Tongue (tissue), 3 donors: ENCODE data around the gene XPOT. TPM values are rescaled to one million over a fixed set of nuclear protein-coding genes. Genes with fewer than 3 reads are reported as not detected.
A peak's percentile ranks its signal among the peaks of the same experiment; 100 is the strongest.

Experiments used
- DNase-seq: peaks from one replicate; pipeline ENCODE4 v3.0.0-alpha.2; 2015
- small RNA-seq: library from RNA; depleted of rRNA; stranded (forward); fragments of <200 nt; gene quantifications from one replicate; pipeline ENCODE3, GENCODE V24; 2014; ENCODE audit warnings: low replicate concordance
- total RNA-seq: library from RNA; depleted of rRNA; stranded (reverse); fragments of >200 nt; gene quantifications from one replicate; pipeline ENCODE4 v1.2.3, GENCODE V29; 2014

Gene XPOT
- total RNA-seq, 1 donor from 2014 or later = 37.0 TPM

DNA sequence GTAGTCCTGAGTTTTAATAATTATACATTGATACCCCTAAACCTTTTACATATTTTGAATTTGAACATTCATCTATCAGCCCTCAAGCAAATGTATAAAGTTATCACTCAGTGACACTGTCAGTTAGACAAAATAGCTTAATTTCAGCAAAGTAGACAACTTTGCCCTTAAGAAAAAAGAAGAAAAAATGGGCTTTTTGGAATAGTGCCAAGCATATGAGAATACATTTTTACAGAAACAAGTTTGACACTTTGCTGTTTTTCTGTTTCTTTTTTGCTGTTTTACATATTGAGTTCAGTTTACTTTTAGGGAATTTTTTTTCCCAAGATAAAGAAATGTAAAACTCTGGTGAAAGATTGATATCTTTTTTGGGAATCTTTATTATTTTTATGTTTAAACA, 62.0 kb downstream of the XPOT start:
- no peak for DNase-seq

DNA sequence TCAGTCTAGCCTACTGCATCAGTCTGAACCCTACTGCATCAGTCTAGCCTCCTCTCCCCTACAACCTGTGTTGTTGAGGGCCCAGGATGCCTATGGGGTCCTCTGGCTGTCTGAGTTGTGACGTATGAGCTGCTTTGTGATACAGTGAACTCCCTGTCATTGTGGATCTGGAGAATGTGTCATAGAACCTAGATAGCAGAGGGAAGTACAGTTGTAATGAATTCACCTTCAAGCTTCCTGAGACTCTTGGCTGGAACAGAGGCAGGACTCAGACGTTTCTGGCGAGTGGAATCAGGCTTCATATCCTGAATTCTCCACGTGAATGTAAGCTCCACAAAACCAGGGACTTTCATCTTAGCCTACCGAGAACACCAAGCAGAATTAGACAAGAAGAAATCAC, 64.8 kb downstream of the XPOT start:
- no peak for DNase-seq

DNA sequence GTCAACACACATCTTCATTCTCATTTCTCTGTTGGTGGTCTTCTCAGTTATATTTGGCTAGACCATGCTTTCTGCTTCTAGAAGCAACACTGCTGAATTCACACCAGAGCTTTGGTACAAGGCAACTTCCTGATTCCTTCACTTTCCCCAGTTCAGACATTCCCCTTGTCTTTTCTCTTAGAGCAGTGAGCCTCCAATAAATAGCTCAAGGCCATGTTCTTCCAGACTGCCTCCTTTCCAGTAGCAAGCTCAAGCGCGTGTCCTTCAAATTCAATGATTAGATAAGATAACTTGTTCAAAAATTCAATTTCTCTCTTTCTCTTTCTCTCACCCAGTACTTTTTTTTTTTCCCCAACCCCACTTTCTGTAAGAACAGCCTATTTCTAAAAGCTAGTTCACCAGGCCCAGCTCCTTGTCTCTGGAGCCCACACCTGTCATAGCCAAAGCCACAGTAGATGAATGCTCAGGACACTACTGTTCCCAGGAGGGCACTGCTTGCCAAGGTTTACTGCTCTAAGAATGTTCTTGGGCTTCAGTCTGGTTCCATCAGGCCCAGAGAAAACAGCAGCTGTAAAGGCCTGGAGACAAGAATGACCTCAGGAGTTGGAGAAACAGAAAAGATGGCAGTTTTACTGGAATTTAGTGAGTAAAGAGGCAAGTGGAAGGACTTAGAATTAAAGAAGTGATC, 65.4 kb downstream of the XPOT start:
- peak; percentile 43 for DNase-seq

DNA sequence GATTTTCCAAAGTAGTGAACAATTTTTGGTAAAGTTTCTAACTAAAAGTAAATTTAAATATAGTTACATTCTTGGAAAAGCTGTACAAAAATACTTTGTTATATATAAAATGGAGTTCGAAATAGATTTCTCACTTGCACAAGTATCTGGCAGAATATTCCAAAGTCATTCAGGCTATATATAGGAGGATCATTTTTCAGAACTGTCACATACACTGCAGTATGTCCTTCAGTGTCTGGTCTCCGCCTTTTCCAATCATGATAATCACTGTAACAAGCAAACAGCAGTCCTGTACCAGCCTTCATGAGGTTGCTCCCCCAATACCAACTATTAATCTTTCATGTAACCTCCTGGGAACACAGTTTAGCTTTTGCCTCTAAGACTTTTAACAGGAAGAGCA, 66.3 kb downstream of the XPOT start:
- no peak for DNase-seq

DNA sequence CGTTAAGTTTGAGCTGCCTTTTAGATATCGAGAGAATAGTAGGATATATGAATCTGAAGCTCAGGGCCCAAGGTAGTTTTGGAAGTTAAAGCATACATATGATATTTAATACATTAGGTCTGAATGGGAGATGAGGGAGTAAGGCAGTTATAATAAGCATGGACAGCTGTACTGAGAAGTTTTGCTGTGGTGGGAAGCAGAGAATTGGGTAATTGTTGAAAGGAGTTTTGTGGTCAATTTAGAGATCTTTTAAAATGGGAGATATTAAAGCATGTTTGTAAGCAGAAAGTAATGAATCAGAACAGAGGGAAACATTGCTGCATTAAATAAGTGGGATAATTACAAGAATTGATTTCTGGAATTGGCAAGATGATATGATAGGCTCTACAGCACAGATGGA, 69.0 kb downstream of the XPOT start:
- DNase-seq = no peak

DNA sequence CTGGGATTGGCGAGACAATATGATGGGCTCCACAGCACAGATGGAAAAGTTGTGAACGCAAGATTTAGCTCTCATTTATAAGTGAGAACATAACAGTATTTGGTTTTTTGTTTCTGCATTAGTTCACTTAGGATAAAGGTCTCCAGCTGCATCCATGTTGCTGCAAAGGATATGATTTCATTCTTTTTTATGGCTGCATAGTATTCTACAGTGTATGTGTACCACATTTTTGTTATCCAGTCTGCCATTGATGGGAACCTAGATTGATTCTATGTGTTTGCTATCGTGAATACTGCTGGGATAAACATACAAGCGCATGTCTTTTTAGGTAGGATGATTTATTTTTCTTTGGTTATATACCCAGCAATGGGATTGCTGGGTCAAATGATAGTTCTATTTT, 71.3 kb downstream of the XPOT start:
- DNase-seq = no peak

DNA sequence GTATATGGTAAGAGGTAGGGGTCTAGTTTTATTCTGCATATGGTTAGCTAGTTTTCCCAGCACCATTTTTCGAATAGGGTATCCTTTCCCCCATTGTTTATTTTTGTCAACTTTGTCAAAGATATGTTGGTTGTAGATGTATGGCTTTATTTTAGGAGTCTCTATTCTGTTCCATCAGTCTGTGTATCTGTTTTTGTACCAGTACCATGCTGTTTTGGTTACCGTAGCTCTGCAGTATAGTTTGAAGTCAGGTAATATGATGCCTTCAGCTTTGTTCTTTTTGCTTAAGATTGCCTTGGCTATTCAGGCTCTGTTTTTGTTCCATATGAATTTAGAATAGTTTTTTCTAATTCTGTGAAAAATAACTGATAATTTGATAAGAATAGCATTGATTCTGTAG, 72.7 kb downstream of the XPOT start:
- no peak for DNase-seq

DNA sequence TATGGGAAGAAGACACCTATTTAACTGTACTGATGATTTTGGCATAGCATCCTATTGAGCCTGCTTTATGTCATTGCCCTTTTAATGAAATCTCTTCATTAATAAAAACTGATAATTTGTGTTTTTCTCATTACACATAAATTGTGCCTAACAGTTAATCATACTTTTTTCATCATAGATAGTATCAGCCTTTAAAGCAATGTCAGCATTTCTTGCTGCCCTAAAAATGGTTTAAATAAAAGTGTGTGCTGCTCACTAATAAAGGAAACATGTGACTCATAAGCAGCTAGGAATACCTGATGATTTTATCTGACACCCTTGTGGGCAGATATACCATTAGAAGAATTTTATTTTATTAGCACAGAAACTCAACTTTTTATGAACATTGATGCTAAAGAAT, 74.5 kb downstream of the XPOT start:
- DNase-seq = no peak

DNA sequence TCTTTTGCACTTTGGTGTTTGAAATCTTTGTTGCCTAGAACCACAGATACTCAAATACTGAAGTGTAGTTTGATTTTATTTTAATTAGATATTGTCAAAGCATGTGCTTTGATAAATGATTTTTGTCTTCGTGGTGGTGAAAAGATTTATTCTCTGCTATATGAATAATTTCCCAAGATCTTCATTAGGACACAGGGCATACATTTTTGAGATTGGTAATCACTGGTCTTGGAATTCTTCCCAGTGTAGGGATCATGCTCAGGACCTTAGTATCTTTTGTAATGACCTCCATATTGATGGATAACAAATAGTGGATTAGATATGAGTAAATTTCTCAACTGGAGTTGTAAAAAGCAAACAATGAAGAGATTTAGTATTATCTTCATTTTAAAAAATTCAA, 76.0 kb downstream of the XPOT start:
- no peak for DNase-seq

DNA sequence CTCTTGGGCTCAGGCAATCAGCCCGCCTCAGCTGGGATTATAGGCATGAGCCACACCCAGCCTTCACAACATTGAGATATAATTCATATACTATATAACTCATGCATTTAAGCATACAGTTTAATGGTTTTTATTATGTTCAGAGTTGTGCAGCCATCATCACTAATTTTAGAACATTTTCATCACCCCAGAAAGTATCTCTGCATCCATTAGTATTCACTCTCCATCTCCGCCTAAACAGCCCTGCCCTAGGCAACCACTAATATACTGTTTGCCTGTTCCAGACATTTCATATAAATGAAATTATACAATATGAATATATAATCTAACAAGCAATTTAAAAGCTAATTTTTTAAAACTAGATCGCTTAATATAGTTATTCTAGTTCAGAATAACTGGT, 82.5 kb downstream of the XPOT start:
- DNase-seq = no peak

DNA sequence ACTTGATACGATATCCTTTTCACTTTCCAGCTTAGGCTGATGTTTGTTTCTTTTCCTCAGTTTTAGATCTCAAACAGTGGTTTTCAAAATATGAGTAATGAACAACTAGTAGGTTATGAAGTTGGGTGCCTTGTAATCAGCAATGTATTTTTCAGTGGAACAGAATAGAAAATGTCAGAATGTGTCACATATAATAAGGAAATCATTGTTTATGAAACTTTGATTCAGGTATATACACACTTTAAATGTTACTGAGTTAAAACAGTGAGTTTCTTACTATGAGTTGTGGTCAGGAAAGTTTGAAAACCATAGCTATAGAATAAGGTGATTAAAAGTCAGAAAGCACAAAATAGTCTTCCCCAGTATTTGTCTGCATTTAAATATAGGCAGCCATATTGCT, 87.5 kb downstream of the XPOT start:
- DNase-seq = no peak

DNA sequence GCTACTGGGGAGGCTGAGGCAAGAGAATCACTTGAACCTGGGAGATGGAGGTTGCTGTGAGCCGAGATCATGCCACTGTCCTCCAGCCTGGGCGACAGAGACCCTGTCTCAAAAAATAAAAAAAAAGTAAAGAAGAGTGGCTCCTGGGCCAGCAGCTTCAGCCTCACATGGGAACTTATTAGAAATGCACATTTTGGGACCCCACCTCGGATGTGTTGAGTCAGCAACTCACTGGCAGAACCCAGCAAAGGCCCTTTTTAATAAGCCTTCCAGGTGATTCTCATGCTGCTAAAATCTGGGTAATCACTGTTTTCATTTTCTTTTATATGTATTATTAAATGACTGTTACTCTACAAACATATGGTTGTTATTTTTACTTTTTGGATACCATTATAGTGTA, 89.3 kb downstream of the XPOT start:
- no peak for DNase-seq

DNA sequence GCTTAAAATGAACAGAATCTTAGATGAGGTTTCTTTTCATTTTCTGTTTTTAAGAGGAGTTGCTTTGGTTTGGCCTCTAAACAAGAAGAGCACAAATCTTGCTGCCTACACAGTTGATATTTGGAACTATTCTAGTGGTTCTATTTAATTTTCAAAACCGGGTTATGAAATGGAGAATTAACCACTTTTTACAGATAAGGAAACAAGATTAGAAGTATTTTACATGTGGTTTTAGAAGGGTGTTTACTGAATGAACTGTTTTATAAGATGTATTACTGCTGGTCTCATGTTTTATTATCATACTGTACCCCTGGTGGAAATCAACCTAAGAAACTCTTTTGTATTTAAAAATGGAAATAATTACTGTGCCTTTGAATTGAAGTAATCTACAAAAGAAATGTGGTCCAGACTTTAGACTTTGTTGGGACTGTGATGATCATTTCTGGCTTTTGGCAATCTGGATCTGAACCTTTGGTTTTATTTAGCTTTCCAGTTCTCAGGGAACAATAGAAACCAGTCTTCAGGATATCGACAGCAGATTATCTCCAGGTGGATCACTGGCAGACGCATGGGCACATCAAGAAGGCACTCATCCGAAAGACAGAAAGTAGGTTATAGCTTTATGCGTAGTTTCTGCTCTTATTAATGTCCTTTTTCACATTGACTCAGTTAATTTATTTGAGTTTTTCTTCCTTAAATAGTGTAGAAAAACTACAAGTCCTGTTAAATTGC, 91.0 kb downstream of the XPOT start:
- DNase-seq = no peak

DNA sequence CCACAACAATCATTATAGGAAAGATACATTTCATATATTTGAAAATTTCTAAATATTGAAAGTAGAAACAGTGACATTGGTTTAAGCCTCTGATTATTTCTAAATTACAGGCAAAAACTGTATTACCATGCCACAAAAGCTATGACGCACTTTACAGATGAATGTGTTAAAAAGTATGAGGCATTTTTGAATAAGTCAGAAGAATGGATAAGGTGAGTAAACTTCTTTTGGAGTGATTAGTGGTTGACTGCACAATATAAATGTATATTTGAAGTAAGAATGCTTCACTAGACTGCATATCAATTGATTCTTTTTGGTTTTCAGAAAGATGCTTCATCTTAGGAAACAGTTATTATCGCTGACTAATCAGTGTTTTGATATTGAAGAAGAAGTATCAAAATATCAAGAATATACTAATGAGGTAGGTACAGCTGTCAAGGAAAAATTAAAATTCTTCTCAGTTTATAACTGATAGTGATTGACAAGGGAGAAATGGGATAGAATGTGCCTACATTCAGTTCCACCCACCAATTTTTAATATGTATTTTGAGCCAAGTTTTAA, 92.7 kb downstream of the XPOT start:
- no peak for DNase-seq

DNA sequence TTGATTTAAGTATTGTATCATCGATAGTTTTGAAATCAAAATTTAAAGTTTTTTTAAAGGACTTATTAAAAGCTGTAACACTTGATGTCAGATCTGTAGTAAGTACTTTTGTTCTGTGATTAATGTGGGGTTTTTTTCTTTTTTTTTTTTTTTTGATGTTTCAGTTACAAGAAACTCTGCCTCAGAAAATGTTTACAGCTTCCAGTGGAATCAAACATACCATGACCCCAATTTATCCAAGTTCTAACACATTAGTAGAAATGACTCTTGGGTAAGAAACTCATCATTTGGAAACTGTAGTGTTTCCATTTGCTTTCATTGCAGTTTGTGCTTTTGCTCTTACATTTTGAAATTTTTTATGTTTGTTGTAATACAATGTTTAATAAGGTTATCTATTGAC, 93.3 kb downstream of the XPOT start:
- no peak for DNase-seq

DNA sequence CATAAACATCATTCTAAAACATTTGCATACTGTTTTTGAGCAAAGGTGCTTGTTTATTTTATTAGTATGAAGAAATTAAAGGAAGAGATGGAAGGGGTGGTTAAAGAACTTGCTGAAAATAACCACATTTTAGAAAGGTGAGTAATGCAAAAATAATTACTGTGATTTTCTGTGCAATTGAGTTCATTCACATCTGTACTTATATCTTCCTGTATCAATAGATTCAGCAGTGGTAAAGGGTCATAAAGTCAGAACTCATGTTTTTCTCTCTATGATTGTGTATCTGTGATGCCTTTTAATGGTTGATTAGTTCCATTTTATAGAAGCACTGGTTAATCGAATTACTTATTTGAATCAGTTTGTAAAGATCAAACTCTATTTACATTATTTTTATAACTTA, 93.7 kb downstream of the XPOT start:
- no peak for DNase-seq

DNA sequence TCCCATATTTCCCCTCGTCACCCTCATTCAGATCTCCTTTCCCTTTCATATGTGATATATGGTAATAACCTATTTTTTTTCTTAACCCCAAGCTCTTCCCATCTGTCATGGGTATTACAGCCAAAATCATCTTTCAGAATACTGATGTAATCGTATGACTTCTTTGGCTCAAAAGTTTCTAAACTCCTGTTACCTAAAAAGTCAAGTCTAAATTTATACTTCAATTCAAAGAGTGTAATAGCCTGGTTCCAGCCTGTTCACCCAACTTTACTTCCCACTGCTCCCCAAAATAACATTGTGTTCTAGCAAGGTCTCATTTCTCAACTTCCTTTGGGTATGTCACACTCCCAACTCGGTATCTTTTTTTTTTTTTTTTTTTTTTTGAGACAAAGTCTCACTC, 96.2 kb downstream of the XPOT start:
- DNase-seq = no peak

Small RNA genes lying within 50 kb of the gene (small RNA-seq; reads per million reads assigned to genes)
- not detected for gene RF01210

Other genes with a start within 250 kb of the XPOT start
- 7.6 TPM for gene KICS2, start 182.1 kb upstream of the XPOT start, total RNA-seq
- 0.92 TPM for gene C12orf56, start 13.6 kb upstream of the XPOT start, total RNA-seq
- gene TBK1, start 47.7 kb downstream of the XPOT start, total RNA-seq = 24.7 TPM
- 31.2 TPM for gene RASSF3, start 206.1 kb downstream of the XPOT start, total RNA-seq